NCI-H345 treated with DMSO at 0.1 percent for 48 hours (cell line): Measurements from ENCODE around the gene EIF1B.
"Not testable (repeated sequence)": the region's sequence is repeated elsewhere in the genome, so short reads cannot be mapped to it uniquely, and the experiment has no call there.

ENCODE experiments used
- DNase-seq: peaks from one replicate; lab custom pipeline; 2025; ENCODE audit not compliant: unreplicated experiment; lab: John Stamatoyannopoulos, UW

EIF1B gene

DNA sequence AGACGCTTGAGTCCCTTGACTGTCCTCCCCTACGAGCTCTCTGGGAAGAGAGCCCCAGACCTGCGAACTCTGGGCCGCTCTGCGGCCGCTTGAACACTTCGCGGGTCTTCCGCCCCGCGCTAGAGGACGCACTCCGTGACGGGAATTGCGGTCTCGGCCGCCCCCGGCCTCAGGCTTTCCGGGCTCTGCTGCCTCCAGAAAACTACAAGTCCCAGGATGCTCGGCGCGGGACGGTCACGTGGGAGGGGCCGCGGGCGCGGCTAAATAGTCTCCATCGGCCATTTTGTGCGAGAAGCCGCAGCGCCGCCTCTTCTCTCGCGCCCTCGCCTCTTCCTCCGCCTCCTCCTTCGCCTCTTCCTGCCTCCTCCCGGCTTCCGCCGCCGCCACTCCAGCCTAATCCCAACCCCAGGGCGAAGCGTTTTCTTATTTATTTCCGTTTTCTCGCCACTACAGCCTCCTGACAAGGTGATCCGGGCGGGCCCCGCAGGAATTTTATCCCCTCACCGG, at the start of gene EIF1B:
EIF1B (plus strand) TSS at position 290 of the 507 bp plus-strand sequence. CDS start 235 bp downstream, outside the sequence.
- peak; percentile 81 for DNase-seq

DNA sequence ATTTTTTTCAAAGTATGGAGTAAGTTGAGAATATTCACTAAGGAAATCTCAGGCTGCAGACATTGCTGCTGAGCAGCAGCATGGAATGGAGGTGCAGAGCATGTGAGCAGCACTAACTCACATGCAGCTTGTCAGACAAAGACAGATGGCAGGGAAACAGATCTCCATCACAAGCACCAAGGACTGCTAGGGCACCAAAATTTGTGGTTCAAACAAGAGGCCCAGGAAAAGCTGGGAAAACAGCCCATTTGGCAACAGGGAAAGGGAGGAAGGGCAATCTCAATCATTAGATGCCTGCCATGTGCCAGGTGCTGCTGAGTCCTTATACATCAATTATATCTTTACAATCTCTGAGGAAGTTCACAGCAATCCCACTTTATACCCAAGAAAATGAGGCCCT, 47.2 kb upstream of the EIF1B start:
- no peak for DNase-seq

DNA sequence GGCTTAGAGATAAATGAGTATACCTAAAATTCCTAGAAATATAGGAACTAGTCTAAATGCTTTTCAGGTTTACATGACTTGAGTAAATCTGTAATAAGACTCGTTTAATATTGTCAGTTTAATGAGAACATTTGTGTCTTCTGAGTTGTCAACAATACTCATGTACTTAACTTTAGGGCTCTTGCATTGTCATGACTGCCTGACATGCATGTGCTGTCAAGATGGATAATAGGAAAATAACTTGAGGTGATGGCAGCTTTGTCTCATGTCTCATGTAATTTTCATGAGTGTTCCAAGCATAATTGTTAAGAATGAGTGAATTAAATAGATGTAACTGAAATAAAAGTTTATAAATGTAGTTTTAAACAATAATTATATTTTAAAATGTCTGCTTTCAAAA, 45.1 kb upstream of the EIF1B start:
- no peak for DNase-seq

DNA sequence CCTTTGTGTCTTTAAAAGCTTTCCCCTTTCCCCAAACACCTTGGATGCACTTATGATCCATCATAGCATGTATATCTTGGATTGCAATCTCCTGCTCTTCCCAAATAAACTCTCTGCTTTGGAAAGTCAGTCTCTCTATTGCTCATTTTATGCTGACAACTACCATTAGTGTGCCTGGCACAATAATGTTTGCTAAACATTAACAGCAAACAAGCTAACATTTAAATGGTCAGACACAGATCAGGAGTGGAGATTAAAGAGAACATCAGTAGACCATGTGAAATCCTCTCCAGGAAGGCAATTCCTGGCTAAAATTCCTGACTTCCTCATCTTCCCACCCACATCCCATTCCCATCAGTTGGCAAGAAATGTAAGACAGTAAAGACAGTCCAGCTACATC, 44.3 kb upstream of the EIF1B start:
- DNase-seq, result no peak

DNA sequence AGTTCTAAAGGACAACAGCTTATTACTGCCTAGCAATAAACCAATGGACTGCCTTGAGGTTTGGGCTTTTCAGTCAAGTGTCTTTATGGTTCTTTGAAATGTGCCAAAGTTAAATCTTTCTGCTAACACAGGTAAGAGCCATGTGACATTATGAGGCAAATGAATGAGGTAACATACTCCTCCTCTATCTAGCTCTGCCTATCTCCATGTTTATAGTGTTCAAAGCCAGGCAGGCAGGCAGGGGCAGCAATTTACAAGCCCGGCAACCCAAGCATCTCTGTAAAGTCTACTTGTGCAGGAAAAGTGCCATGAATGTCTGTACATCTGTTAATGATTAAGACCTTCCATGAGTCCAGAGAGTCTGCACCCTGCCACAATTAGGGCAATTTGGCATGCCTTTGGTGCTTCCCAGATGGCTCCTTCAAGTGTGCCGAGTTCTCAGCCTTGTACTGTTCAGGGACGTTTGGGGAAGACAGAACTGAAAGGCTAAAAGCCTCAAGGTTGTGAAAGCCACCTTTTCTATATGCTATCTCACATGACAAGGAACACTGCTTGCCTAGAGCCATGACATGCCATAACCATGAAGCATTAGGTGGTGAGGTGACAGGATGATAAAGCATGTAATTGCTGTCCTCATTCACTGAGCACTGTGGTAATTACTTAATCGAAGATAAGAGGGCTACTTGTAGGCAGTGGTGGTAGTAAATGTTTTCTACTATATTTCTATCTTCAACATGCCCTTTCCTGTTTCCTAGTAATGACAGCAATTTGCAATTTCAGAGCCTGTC, 41.4 kb upstream of the EIF1B start:
- no peak for DNase-seq

DNA sequence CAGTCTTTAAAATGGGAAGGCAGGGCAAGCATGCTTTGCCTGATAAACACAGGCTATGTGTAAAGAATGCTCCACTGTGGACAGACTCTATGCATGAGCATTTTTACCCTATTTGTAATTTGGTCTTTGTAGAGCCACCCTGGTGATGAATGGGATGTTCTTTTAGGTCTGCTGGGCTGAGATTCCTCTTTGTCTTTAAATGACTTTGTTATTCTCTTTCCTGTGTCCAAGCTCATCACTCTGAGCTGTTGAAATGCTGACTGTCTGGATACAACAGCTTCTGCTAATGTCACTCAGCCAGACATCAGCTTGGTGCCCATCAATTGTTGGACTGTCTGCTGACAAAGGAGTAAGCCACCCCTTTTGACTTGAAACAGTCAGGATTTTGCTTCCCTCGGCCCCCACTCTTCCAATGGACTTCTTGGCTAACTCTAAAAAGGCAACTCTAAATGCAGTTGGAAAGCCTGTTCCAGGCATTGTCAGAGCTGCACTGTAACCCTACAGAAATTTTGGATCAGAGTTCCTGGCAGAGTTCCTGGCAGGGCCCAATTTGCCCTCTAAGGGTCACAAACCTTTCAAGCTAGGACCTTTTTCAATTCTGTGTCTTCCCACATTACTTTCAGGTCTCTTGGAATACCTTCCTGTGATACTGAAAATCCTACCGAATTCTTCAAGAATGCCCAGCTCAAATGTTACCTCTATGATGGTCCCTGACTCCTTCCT, 40.5 kb upstream of the EIF1B start:
- DNase-seq, result no peak

DNA sequence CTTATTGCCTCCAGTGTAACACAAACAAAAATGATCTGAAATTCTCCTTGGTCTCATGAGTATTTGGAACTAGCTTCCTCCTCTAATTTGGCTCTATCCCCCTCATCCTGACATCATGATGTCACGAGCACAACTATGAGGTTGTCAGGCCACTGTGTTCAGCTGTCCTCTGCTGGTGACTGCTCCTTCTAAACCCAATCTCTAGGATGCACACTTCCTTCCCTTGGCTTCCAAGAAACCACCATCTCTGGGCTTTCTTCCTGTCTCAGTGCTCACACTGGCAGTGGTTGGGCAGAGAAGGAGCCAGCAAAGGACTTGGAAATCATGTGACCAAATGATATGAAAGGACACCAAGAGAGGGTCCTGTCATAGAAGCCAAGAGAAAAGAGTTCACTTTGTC, 30.7 kb upstream of the EIF1B start:
- DNase-seq, result no peak

DNA sequence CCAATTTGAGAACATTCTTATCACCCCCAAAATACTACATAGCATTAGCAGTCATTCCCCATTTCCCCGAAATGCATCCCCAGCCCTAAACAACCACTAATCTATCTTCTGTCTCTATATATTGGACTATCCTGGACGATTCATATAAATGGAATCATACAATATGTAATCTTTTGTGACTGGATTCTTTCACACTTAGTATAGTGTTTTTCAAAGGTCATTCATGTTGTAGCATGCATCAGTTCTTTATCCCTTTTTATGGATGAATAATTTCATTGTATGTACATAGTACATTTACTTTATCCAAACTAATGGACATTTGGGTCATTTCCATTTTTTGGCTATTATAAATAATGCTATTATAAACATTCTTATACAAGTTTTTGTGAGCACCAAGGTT, 27.5 kb upstream of the EIF1B start:
- no peak for DNase-seq

DNA sequence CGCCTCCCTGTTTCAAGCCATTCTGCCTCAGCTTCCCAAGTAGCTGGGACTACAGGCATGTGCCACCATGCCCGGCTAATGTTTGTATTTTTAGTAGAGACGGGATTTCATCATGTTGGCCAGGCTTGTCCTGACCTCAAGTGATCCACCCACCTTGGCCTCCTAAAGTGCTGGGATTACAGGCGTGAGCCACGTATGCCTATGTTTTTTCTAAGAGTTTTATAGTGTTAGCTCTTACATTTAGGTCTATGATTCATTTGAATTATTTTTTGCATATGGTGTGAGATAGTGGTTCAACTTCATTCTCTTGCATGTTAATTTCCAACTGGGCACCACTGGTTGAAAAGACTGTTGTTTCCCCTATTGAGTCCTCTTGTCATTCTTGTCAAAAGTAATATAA, 26.4 kb upstream of the EIF1B start:
- not testable (repeated sequence) for DNase-seq

DNA sequence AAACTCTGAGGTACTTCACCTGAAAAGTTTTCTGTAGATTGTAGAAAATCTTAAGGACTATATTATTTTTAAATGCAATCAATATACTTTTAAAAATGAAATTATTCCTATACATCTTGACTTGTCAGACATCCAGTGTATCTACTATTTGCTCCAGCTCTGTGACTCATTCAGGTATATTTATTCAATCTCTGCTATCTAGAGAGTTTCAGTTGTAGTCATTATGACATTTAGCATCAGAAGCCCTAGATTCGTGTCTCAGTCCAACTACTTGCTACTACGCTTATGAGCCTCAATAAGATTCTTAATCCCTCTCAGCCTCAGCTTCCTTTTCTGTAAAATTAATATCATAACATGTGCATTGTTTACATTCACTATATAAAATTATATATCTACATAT, 22.3 kb upstream of the EIF1B start:
- no peak for DNase-seq

DNA sequence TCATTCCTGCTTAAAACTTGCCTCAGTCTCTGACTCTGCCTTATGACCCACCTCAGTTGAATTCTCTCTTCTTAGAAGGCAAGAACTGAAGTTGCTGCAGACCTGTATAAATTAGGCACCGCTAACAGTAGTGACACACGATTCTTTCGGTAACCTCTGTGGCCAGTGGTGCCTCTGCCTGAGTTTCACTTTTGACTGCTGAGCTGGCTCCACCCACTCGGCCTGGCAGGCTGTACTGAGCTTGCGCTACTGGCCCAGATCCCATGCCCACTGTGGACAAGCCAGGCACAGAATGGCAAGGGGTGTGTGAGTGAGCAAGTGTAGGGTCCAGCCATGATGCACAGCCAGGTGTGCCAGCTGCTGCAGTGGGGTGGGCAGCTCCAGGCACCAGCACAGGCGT, 19.1 kb upstream of the EIF1B start:
- no peak for DNase-seq

DNA sequence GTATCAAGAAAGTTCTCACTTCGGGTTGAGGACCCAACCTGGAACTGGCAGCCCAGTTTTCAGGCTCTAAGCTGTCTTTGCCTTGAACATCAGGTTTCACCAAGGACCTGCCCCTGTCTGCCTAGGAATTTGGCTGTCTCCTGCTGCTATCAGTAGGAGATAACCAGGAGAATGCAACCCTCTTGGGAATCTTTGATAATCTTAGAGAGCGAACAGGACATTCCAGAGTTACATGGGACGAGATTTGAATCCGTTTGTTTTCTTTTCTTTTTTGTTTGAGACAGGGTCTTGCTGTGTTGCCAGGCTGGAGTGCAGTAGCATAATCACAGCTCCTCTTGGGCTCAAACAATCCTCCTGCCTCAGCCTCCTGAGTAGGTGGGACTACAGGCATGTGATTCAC, 18.0 kb upstream of the EIF1B start:
- no peak for DNase-seq

DNA sequence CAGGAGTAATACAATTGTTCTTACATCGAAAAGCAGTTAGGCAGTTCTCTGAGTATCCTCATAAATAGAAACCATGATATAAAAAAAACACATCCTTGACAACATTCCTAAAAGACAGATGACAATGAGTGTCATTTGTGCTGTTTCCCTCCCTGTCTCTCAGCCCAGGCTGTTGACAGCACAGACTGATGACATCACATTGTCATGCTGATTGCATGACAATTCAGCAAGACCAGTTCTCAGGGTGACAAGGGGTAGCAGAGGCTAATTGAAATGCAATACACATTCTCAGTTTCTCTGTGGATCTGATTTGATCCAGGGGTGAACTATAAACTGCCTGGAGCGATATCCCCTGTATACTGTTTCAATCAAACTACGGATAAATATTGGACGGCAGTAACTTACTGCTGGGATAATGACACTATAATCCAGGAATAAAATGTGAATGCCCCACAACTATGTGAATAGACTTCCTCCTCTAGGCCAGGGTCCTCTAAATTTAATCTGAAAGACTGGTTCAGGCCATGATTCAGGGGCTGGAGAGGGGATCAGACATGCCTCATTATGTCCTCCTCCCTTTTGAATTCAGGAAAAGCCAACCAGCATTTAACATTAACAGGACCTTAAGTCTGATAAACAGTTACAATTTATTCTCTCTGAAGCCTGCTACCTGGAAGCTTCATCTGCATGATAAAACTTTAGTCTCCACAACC, 16.7 kb upstream of the EIF1B start:
- DNase-seq, result no peak

DNA sequence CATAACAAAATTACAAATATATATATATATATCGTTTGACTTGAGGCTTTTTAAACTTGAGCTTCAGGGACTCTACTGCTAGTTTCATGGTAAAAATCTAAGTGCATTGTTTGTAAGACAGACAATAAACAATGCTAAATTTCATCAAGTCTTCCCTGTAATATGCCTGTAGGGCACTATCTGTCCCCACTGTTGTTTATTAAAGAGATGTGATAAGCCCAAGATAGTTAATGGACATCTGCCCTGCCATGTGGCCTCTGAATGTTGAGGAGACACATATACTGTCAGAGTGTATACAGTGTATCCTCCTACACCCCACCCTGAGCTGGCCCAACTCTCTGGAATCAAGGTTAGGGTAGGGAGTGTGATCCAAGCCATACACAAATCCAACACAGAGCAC, 15.1 kb upstream of the EIF1B start:
- DNase-seq, result no peak

DNA sequence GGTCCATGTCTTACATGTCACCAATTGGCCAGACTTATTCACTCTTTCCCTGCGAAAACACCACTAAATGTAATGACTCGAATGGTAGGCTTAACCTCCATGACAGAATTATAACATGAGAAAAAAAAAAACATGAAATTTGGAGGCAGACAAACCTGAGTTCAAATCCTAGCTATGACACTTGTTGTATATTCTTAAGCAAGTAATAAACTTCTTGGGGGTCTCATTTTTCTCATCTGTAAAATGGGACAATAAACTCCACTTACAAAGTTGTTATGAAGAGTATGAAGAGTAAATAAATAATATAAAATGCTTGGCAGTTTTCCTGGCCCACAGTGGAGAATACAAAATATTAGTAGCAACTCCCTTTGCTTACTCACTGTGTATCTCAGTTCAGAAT, 11.4 kb upstream of the EIF1B start:
- no peak for DNase-seq

DNA sequence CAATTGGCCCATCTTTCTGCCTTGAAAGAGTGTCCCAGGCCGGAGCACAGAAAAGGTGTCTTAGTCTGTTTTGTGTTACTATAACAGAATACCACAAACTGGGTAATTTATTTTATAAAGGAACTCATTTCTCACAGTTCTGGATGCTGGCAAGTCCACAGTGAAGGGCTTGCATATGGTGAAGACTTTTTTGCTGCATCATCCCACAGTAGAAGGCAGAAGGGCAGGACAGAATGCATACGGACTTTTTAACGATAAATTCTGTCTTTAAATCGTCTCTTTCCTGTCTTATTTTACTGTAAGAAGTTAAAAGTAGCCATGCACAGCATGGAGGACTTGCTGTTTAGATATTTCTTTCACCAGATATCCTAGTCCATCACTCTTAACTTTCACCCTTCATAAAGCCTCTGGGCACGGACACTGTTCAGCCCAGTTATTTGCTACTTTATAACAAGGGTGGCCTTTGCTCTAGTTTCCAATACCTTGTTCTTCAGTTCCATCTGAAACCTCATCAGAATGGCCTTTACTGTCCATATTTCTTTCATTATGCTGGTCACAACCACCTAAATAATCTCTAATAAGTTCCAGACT, 10.3 kb upstream of the EIF1B start:
- no peak for DNase-seq

DNA sequence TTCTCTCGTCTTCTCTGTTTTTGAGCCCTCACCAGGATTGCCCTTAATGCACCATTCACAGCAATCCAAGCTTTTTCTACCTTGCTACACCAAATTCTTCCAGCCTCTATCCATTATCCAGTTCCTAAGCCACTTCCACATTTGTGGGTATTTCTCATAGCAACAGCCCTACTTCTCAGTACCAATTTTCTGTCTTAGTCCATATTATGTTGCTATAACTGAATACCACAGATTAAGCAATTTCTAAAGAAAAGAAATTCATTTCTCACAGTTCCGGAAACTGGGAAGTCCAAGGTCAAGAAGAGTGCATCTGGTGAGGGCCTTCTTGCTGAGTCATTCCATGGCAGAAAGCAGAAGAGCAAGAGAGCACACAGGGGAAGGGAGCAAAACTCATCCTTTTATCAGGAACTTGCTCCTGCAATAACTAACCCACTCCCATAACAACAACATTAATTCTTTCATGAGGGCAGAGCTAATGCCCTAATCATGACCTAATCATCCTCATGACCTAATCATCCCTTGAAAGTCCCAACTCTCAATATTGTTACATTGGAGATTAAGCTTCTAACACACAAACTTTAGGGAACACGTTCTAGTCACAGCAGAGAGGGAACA, 9.7 kb upstream of the EIF1B start:
- DNase-seq, result no peak

DNA sequence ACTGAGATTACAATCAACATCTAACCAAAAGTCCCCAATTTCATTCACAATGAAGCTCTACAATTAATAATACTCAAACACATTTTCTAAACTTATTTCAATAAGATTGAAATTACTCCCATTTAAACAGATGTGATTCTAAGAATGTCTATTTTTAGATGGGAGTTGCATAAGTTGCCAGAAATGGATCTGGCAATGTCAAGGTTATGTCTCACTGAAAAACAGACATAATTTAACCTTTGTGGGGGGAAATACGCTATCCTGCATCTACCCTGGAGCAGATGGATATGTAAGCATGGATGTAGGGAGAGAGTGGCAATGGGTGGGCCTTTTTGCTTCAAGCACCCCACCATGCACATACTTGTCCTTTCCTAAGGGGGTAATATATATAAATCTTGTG, 6.7 kb upstream of the EIF1B start:
- no peak for DNase-seq

DNA sequence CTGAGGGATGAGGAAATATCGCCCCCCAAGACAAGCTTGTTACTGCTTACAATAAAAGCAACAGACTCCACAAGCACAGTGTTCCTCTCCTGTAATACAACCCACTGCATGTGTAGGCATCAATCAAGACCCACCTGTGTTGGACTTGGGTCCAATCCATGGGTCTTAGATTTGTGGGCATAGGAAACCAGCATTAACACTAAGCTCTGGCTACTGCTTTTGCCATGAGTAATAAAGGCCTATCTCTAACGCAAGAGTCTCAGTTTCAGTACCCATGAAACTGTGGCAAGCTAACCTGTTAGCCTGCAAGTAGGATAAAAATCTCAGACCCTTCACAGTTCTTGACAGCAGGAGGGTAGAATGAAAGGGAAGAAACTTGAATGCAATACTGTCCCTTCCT, 5.2 kb upstream of the EIF1B start:
- DNase-seq, result no peak

DNA sequence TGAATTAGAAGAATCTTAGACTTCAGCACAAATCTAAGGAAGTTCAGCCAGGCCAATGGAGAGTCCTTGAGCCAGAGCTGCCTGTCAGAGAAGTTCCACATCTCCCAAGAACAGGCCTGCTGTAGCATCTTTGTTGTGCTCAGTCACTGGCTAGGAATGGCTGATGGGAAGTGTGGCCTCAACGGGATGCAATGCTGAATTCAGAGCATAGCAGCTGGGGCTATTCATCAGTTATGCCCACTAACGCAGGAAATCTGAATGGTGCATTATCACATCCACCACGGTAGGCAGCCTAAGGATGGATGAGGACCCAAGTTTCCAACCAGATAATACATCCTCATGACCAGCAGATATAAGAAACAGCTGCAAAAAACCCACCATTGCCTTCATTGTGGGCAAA, 3.2 kb upstream of the EIF1B start:
- no peak for DNase-seq

DNA sequence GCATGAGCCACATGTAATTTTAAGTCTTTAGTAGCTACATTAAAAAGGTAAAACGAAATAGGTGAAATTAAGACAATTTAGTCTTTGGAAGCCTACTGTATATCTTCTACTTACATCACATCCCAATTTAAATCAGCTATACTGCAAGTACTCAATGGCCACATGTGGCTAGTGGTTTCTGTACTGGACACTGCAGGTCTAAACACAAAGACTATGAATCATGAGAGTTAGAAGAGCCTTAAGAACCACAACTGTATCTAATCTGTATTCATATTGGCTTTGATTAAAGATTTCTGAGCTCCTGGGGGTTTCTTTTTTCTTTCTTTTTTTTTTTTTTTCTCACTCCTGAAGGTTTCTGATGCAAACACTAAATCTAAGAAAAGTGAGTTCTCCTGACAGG, 2.3 kb upstream of the EIF1B start:
- DNase-seq, result no peak
